H1 (cell line): ENCODE results near the gene PXDN. TPM values are rescaled to one million over a fixed set of nuclear protein-coding genes. Genes with fewer than 3 reads are reported as not detected.

Experiments used
- CTCF ChIA-PET: fragments of 300-600 bp; sonication (Branson Sonifier 250); formaldehyde crosslinking; loops from one replicate; lab custom pipeline; 2021; ENCODE audit not compliant: partially characterized antibody; lab: Charles Lee
- POLR2A ChIA-PET: fragments of 300-600 bp; sonication (Branson Sonifier 250); formaldehyde crosslinking; loops from one replicate; lab custom pipeline; 2021; ENCODE audit warnings: inconsistent platforms; ENCODE audit not compliant: partially characterized antibody; lab: Charles Lee
- DNase-seq, 2 experiments: peaks; one replicate each; pipeline versions ENCODE4 v3.0.0 to v3.0.0-alpha.2; 2010 to 2022; ENCODE audit warnings: low spot score in 2 of 2, low read depth in 1 of 2, mixed read lengths in 1 of 2
- FAIRE-seq: peaks from 2 replicates; lab custom pipeline; 2011; peaks lifted over from hg19 to GRCh38; lab: Jason Lieb, UNC
- H2AFZ ChIP-seq: 2 replicates; pipeline ENCODE4 v1.8.1; 2012; ENCODE audit warnings: low read length, inconsistent platforms
- H2AK5ac ChIP-seq: 2 replicates; pipeline ENCODE4 v1.6.1; 2013; ENCODE audit warnings: low read depth, low read length
- H2BK120ac ChIP-seq: replicated peaks from 2 replicates; pipeline ENCODE3; 2013; ENCODE audit warnings: low read depth, low read length, inconsistent platforms
- H2BK12ac ChIP-seq: 2 replicates; pipeline ENCODE4 v1.6.1; 2013; ENCODE audit warnings: low read depth, low read length
- H2BK15ac ChIP-seq: 2 replicates; pipeline ENCODE4 v1.6.1; 2013; ENCODE audit warnings: low read length
- H2BK20ac ChIP-seq: 2 replicates; pipeline ENCODE4 v1.6.1; 2013; ENCODE audit warnings: low read length
- H2BK5ac ChIP-seq: 2 replicates; pipeline ENCODE4 v1.6.1; 2013; ENCODE audit warnings: low read depth, low read length
- H3K14ac ChIP-seq: 2 replicates; pipeline ENCODE4 v1.6.1; 2013; ENCODE audit warnings: inconsistent platforms; ENCODE audit not compliant: insufficient read length
- H3K18ac ChIP-seq: 2 replicates; pipeline ENCODE4 v1.6.1; 2013; ENCODE audit warnings: low read length; ENCODE audit errors: extremely low read depth
- H3K23ac ChIP-seq: 2 replicates; pipeline ENCODE4 v1.6.1; 2013; ENCODE audit warnings: inconsistent platforms; ENCODE audit not compliant: insufficient read length
- H3K23me2 ChIP-seq: 2 replicates; pipeline ENCODE4 v1.6.1; 2013; ENCODE audit warnings: low read depth, low read length
- H3K27ac ChIP-seq: 2 replicates; pipeline ENCODE4 v1.6.1; 2011; ENCODE audit warnings: low read depth, low read length, inconsistent platforms
- H3K27me3 ChIP-seq, 4 experiments: replicated peaks in 1 of 4; 1 replicate in 1 of 4; 2 replicates in 3 of 4; pipeline versions ENCODE4 v1.6.1 to v1.8.1; 2011 to 2013; ENCODE audit warnings: low read length in 3 of 4, mild to moderate bottlenecking in 3 of 4, inconsistent platforms in 2 of 4, mixed read lengths in 2 of 4, moderate library complexity in 1 of 4; ENCODE audit not compliant: control insufficient read depth in 3 of 4, insufficient read depth in 3 of 4; ENCODE audit errors: extremely low read depth in 1 of 4
- H3K36me3 ChIP-seq, 4 experiments: 2 replicates each; pipeline versions ENCODE4 v1.6.1 to v1.8.1; 2011 to 2013; ENCODE audit warnings: mild to moderate bottlenecking in 4 of 4, low read length in 3 of 4, moderate library complexity in 2 of 4, control low read depth in 1 of 4, inconsistent platforms in 1 of 4; ENCODE audit not compliant: insufficient read depth in 4 of 4, control insufficient read depth in 2 of 4
- H3K4ac ChIP-seq: replicated peaks from 2 replicates; pipeline ENCODE3; 2013; ENCODE audit warnings: low read length, low read depth, mixed read lengths, inconsistent platforms; ENCODE audit not compliant: insufficient read length
- H3K4me1 ChIP-seq, 4 experiments: replicated peaks in 1 of 4; 1 replicate in 1 of 4; 2 replicates in 3 of 4; pipeline versions ENCODE4 v1.6.1 to v1.8.1; 2011 to 2013; ENCODE audit warnings: low read length in 3 of 4, inconsistent platforms in 2 of 4, mixed read lengths in 1 of 4; ENCODE audit not compliant: insufficient read depth in 4 of 4, control insufficient read depth in 3 of 4
- H3K4me2 ChIP-seq, 2 experiments: 2 replicates each; pipeline versions ENCODE4 v1.6.1 to v1.8.1; 2011 to 2013; ENCODE audit warnings: low read depth in 2 of 2, low read length in 2 of 2, control low read depth in 1 of 2, inconsistent platforms in 1 of 2, mild to moderate bottlenecking in 1 of 2; ENCODE audit not compliant: insufficient read depth in 1 of 2
- H3K4me3 ChIP-seq, 4 experiments: fragments of 200-600, 300-600 bp in 1 of 4; sonication (generic), shearing (Covaris generic), sonication (Bioruptor Twin) in 1 of 4; 2 replicates each; pipeline versions ENCODE4 v1.5.1 to v1.8.1; 2011 to 2016; ENCODE audit warnings: low read length in 4 of 4, low read depth in 3 of 4, control low read depth in 2 of 4, inconsistent platforms in 2 of 4, mild to moderate bottlenecking in 2 of 4, mixed read lengths in 1 of 4, moderate library complexity in 1 of 4; ENCODE audit not compliant: insufficient read depth in 2 of 4; ENCODE audit errors: extremely low read depth in 1 of 4
- H3K56ac ChIP-seq: replicated peaks from 2 replicates; pipeline ENCODE3; 2013; ENCODE audit warnings: low read depth, mild to moderate bottlenecking, mixed read lengths, low read length, inconsistent platforms; ENCODE audit not compliant: insufficient read length
- H3K79me1 ChIP-seq: 2 replicates; pipeline ENCODE4 v1.6.1; 2013; ENCODE audit warnings: low read depth, low read length, control low read depth
- H3K79me2 ChIP-seq, 2 experiments: 2 replicates each; pipeline versions ENCODE4 v1.6.1 to v1.8.1; 2012 to 2013; ENCODE audit warnings: low read length in 2 of 2, mild to moderate bottlenecking in 2 of 2, inconsistent platforms in 1 of 2; ENCODE audit not compliant: insufficient read depth in 2 of 2, control insufficient read depth in 1 of 2
- H3K9ac ChIP-seq, 4 experiments: replicated peaks in 1 of 4; 1 replicate in 1 of 4; 2 replicates in 3 of 4; pipeline versions ENCODE4 v1.6.1 to v1.8.1; 2011 to 2013; ENCODE audit warnings: low read depth in 3 of 4, low read length in 3 of 4, control low read depth in 2 of 4, mild to moderate bottlenecking in 2 of 4, moderate library complexity in 2 of 4, inconsistent platforms in 1 of 4; ENCODE audit errors: extremely low read depth in 1 of 4
- H3K9me3 ChIP-seq, 2 experiments: 2 replicates each; pipeline versions ENCODE4 v1.6.1 to v1.8.1; 2012 to 2013; ENCODE audit warnings: mild to moderate bottlenecking in 2 of 2, moderate library complexity in 2 of 2, control low read depth in 1 of 2, inconsistent platforms in 1 of 2, low read depth in 1 of 2, low read length in 1 of 2, mixed read lengths in 1 of 2; ENCODE audit not compliant: insufficient read depth in 2 of 2
- H4K20me1 ChIP-seq, 2 experiments: replicated peaks in 1 of 2; 2 replicates each; pipeline versions ENCODE3 to v1.8.1; 2011 to 2013; ENCODE audit warnings: inconsistent platforms in 2 of 2, low read length in 2 of 2, mild to moderate bottlenecking in 1 of 2; ENCODE audit not compliant: insufficient read depth in 2 of 2, control insufficient read depth in 1 of 2
- H4K5ac ChIP-seq: 2 replicates; pipeline ENCODE4 v1.6.1; 2013; ENCODE audit warnings: low read length, low read depth, mixed read lengths, inconsistent platforms; ENCODE audit not compliant: insufficient read length
- H4K8ac ChIP-seq: 2 replicates; pipeline ENCODE4 v1.8.0; 2013; ENCODE audit warnings: mild to moderate bottlenecking, moderate library complexity, low read length, inconsistent platforms; ENCODE audit not compliant: insufficient read depth; ENCODE audit errors: extremely low read depth
- H4K91ac ChIP-seq: replicated peaks from 2 replicates; pipeline ENCODE3; 2013; ENCODE audit warnings: low read length, mixed read lengths, inconsistent platforms; ENCODE audit not compliant: insufficient read length
- CTBP2 ChIP-seq: IDR thresholded peaks from 2 replicates; pipeline ENCODE4 v1.7.0; 2011; ENCODE audit warnings: borderline replicate concordance, mild to moderate bottlenecking, moderate library complexity, mixed read lengths, low read length; ENCODE audit not compliant: insufficient read depth, insufficient read length
- EP300 ChIP-seq, 2 experiments: IDR thresholded peaks; 1 replicate in 1 of 2; 2 replicates in 1 of 2; pipeline ENCODE4 v1.6.1; 2011 to 2012; ENCODE audit warnings: low read depth in 2 of 2, low read length in 2 of 2, mild to moderate bottlenecking in 2 of 2, borderline replicate concordance in 1 of 2, inconsistent platforms in 1 of 2, moderate library complexity in 1 of 2
- EZH2 ChIP-seq: fragments of 200-600 bp; sonication (generic); IDR thresholded peaks from 2 replicates; pipeline ENCODE4 v1.7.1; 2012; ENCODE audit warnings: low read depth, mild to moderate bottlenecking, moderate library complexity, low read length, inconsistent platforms; ENCODE audit not compliant: severe bottlenecking
- FOSL1 ChIP-seq: IDR thresholded peaks from 2 replicates; pipeline ENCODE4 v1.6.1; 2011; ENCODE audit warnings: mild to moderate bottlenecking, low read depth, low read length, moderate library complexity; ENCODE audit not compliant: insufficient read depth
- GTF2F1 ChIP-seq: IDR thresholded peaks from 2 replicates; pipeline ENCODE4 v1.6.1; 2012; ENCODE audit warnings: low read depth, low read length, improper control_type of control experiment, borderline replicate concordance
- HDAC6 ChIP-seq: IDR thresholded peaks from one replicate; pipeline ENCODE4 v1.7.1; 2012; ENCODE audit warnings: low read depth, mild to moderate bottlenecking, inconsistent platforms, low read length, moderate library complexity
- JUN ChIP-seq: IDR thresholded peaks from 2 replicates; pipeline ENCODE4 v1.6.1; 2011; ENCODE audit warnings: low read depth, mild to moderate bottlenecking, improper control_type of control experiment, low read length
- JUND ChIP-seq: IDR thresholded peaks from 2 replicates; pipeline ENCODE4 v1.6.1; 2011; ENCODE audit warnings: mild to moderate bottlenecking, improper control_type of control experiment, low read length
- KDM1A ChIP-seq: fragments of 200-600, 300-600 bp; sonication (generic); IDR thresholded peaks from 2 replicates; pipeline ENCODE4 v1.7.1; 2016; ENCODE audit warnings: mild to moderate bottlenecking, low read length, borderline replicate concordance
- KDM4A ChIP-seq: IDR thresholded peaks from one replicate; pipeline ENCODE4 v1.7.1; 2012; ENCODE audit warnings: low read depth, mild to moderate bottlenecking, moderate library complexity, low read length, inconsistent platforms; ENCODE audit not compliant: severe bottlenecking
- POLR2A ChIP-seq, 2 experiments: IDR thresholded peaks; 1 replicate in 1 of 2; 2 replicates in 1 of 2; pipeline ENCODE4 v1.6.1; 2011; ENCODE audit warnings: low read depth in 2 of 2, low read length in 2 of 2, mild to moderate bottlenecking in 2 of 2; ENCODE audit errors: control extremely low read depth in 1 of 2
- RFX5 ChIP-seq: IDR thresholded peaks from 2 replicates; pipeline ENCODE4 v1.6.1; 2011; ENCODE audit warnings: low read depth, low read length, improper control_type of control experiment, borderline replicate concordance
- SP1 ChIP-seq: IDR thresholded peaks from 2 replicates; pipeline ENCODE4 v1.6.1; 2011; ENCODE audit warnings: low read depth, low read length
- TCF12 ChIP-seq: IDR thresholded peaks from 2 replicates; pipeline ENCODE4 v1.6.1; 2011; ENCODE audit warnings: low read depth, mild to moderate bottlenecking, low read length
- WGBS, 2 experiments: shearing (Covaris generic) in 1 of 2; methylation state at CpG; one replicate each; pipeline versions ENCODE4 v1.1.6 to v1.1.7; 2013 to 2015; ENCODE audit warnings: low lambda C conversion rate in 2 of 2, mixed read lengths in 2 of 2, inconsistent platforms in 1 of 2, low coverage in 1 of 2, missing lambda C conversion rate in 1 of 2; ENCODE audit not compliant: insufficient replicate concordance in 2 of 2, insufficient coverage in 1 of 2, insufficient read length in 1 of 2; ENCODE audit errors: extremely low coverage in 1 of 2, missing lambda C conversion rate in 1 of 2; 5-methylcytosine and 5-hydroxymethylcytosine counted together
- polyA plus RNA-seq, 7 experiments: library from polyadenylated mRNA; depleted of rRNA in 3 of 7; stranded (reverse) in 5 of 7; unstranded in 2 of 7; fragments of >200 nt in 5 of 7; fragments of 200-250 nt in 2 of 7; gene quantifications; 1 replicate in 5 of 7; 2 replicates in 1 of 7; 4 replicates in 1 of 7; pipeline versions ENCODE4 v1.2.1 to v1.2.3, GENCODE V29; 2011 to 2013; ENCODE audit warnings: missing spikeins in 2 of 7, mixed read lengths in 2 of 7
- total RNA-seq: library from RNA; stranded (reverse); fragmentation: NEBNext Ultra II Directional; extraction: Animal tissue kit (Norgen Biotek cat#: 25700); gene quantifications from 2 replicates; pipeline ENCODE4 v1.2.1, GENCODE V29; 2021

The PXDN gene
- total and polyA plus RNA-seq, 2 of the 8 experiments (the other 6 are each of a cell fraction or from before 2014, with no cell fraction given): 104 to 141 TPM

GRCh38 chr2:1709946-1710560 is 34.3 kb downstream of the PXDN start:
- Histone ChIP-seq H3K9me3 (no peaks in the 10 kb centered on the region), H3K9ac (no peak overlapping the region), H4K91ac (no peak overlapping the region), H3K56ac (no peak overlapping the region), H3K79me1 (peaks cover 9% of the 10 kb centered on the region; the same call in 1 of the 2 replicates), H3K79me2 (peaks cover 0 to 51% of the 10 kb centered on the region in 2 experiments; a peak in 3 of 4 replicates), H2BK120ac (no peak overlapping the region), H2BK20ac (no peak overlapping the region), H3K23ac (no peak overlapping the region), H3K18ac (no peak overlapping the region), H3K23me2 (peaks cover 4% of the 10 kb centered on the region; the same call in 1 of the 2 replicates), H3K27me3 (no peaks in the 10 kb centered on the region), H2AK5ac (no peak overlapping the region), H3K4me2 (no peak overlapping the region), H2AFZ (no peak overlapping the region), H4K20me1 (peaks cover 10 to 41% of the 10 kb centered on the region in 2 experiments), H3K4ac (no peak overlapping the region), H2BK5ac (no peak overlapping the region), H3K4me1 (peaks cover 9 to 20% (median 14%) of the 10 kb centered on the region in 4 experiments), H2BK15ac (no peak overlapping the region), H2BK12ac (no peak overlapping the region), H3K27ac (no peak overlapping the region), H3K4me3 (no peak overlapping the region), H4K8ac (no peak overlapping the region), H3K36me3 (no peaks in the 10 kb centered on the region), H3K14ac (no peak overlapping the region), H4K5ac (no peak overlapping the region)
- FAIRE-seq: no peak
- CTCF ChIA-PET: no interaction called here
- POLR2A ChIA-PET: no interaction called here
- WGBS, 2 experiments: 90% methylated on average over 15 of the region's 15 CpGs; no CpG with 5 or more reads in 1 of the 2 experiments
- DNase-seq: no peak
- no peak for TF ChIP-seq CTBP2
- TF ChIP-seq EZH2: no peak
- no peak for TF ChIP-seq TCF12
- no peak for TF ChIP-seq GTF2F1
- no peak for TF ChIP-seq KDM4A
- TF ChIP-seq FOSL1: no peak
- TF ChIP-seq EP300 (IDR thresholded peaks at IDR 0.05; ENCODE audit: borderline replicate concordance in 1 of 2, low read depth in 2 of 2, low read length in 2 of 2): no peak
- no peak for TF ChIP-seq POLR2A (IDR thresholded peaks at IDR 0.05; ENCODE audit: control extremely low read depth in 1 of 2, low read depth in 2 of 2, low read length in 2 of 2)
- TF ChIP-seq JUN: no peak
- no peak for TF ChIP-seq SP1
- no peak for TF ChIP-seq JUND
- TF ChIP-seq KDM1A: no peak
- TF ChIP-seq HDAC6: no peak
- no peak for TF ChIP-seq RFX5
